ENCODE data around the gene MCRS1. TPM values are rescaled to one million over a fixed set of nuclear protein-coding genes. Genes with fewer than 3 reads are reported as not detected.
"Not testable (repeated sequence)": the region's sequence is repeated elsewhere in the genome, so short reads cannot be mapped to it uniquely, and the experiment has no call there.

Gene MCRS1
- total RNA-seq, 1 donor from 2014 or later, result 97.9 TPM

DNA sequence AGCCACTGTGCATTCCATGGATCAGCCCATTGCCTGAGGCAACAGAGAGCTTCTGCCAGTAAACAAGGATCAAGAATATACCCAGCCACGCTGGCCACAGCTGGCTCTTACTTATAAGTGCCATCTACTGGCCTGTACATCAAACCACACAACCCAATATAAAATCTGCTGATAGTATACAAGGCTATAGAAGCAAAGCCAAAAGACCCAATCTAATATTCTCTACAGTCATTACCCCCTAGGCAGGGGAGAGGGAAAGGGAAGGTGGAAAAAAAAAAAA, 41.9 kb upstream of the MCRS1 start:
- H3K36me3 ChIP-seq, result no peaks in the 10 kb centered on the region
- TF ChIP-seq, protein P1, sequence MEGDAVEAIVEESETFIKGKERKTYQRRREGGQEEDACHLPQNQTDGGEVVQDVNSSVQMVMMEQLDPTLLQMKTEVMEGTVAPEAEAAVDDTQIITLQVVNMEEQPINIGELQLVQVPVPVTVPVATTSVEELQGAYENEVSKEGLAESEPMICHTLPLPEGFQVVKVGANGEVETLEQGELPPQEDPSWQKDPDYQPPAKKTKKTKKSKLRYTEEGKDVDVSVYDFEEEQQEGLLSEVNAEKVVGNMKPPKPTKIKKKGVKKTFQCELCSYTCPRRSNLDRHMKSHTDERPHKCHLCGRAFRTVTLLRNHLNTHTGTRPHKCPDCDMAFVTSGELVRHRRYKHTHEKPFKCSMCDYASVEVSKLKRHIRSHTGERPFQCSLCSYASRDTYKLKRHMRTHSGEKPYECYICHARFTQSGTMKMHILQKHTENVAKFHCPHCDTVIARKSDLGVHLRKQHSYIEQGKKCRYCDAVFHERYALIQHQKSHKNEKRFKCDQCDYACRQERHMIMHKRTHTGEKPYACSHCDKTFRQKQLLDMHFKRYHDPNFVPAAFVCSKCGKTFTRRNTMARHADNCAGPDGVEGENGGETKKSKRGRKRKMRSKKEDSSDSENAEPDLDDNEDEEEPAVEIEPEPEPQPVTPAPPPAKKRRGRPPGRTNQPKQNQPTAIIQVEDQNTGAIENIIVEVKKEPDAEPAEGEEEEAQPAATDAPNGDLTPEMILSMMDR (IDR thresholded peaks at IDR 0.05; ENCODE audit: borderline replicate concordance), result no peak
- H3K9me3 ChIP-seq (replicated peaks), result peaks cover 10% of the 10 kb centered on the region
- no peak overlapping the region for H3K27ac ChIP-seq (replicated peaks)
- intact Hi-C loops (cut with micrococcal nuclease), result no loop called here
- no peak overlapping the region for H3K4me3 ChIP-seq
- no peaks in the 10 kb centered on the region for H3K27me3 ChIP-seq (ENCODE audit: low read depth)
- H3K4me1 ChIP-seq, result no peaks in the 10 kb centered on the region
- no peak for DNase-seq

DNA sequence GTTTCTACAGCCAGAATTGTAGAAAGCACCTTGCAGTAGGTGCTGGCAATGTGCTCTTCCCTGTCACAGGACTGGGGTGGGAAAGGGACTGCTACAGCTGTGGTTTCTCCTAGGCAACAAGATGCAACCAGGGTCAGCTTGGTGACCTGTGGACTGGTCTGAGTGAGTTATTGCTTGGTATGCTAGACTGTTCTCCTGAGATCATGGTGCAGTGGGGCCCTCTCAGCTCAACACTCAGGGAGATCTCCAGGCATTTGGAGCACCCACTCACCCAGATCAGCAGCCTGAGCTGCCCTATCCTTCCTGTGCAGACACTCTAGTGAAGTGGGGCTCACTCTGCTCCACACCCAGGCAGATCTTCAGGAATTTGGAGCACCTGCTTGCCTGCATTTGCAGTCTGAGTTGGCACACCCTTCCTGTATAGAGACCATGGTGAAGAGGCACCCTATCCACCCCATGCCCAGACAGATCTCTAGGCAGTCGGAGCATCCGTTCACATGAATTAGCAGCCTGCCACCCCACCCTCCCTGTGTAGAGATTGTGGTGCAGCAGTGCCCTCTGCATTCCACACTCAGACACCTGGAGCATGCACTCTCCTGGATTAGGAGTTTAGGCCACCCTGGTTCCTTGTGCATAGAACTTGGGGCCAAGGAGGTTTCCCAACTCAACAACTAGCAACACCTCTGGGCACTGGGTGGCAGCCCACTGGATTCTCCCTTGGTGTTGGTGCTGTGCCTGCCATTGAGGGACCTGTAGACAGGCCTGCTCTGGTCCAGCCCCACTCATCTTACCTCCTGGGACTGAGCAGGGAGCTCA, 41.3 kb upstream of the MCRS1 start:
- H3K27ac ChIP-seq (replicated peaks), result no peak overlapping the region
- H3K36me3 ChIP-seq, result no peaks in the 10 kb centered on the region
- no peak overlapping the region for H3K4me3 ChIP-seq
- intact Hi-C loops (cut with micrococcal nuclease), result no loop called here
- no peak for DNase-seq
- no peaks in the 10 kb centered on the region for H3K4me1 ChIP-seq
- TF ChIP-seq, protein P1 (IDR thresholded peaks at IDR 0.05; ENCODE audit: borderline replicate concordance), result no peak
- no peaks in the 10 kb centered on the region for H3K27me3 ChIP-seq (ENCODE audit: low read depth)
- H3K9me3 ChIP-seq (replicated peaks), result peaks cover 10% of the 10 kb centered on the region

DNA sequence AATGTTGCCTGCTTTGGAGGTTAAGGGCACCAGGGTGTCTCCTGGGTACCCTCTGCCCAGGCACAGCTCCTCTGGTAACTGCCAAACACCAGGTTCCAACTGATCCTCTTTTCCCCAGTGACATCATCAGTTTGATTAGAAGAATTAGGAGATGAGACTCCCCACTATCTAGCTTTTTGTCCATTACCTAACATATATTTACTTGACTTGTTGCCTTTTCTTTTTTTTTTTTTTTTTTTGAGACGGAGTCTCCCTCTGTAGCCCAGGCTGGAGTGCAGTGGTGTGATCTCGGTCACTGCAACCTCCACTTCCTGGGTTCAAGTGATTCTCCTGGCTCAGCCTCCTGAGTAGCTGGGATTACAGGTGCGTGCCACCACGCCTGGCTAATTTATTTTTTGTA, 37.6 kb upstream of the MCRS1 start, which contains the start of gene FAM186B:
Gene FAM186B, minus strand, starts transcription at position 101 of the 400 bp plus-strand sequence. CDS start 162 bp downstream, outside the sequence.
- H3K27ac ChIP-seq (replicated peaks); H3K4me1 ChIP-seq; DNase-seq; intact Hi-C loops (cut with micrococcal nuclease); H3K9me3 ChIP-seq (replicated peaks); H3K36me3 ChIP-seq; H3K4me3 ChIP-seq; H3K27me3 ChIP-seq (ENCODE audit: low read depth): not testable (repeated sequence)

DNA sequence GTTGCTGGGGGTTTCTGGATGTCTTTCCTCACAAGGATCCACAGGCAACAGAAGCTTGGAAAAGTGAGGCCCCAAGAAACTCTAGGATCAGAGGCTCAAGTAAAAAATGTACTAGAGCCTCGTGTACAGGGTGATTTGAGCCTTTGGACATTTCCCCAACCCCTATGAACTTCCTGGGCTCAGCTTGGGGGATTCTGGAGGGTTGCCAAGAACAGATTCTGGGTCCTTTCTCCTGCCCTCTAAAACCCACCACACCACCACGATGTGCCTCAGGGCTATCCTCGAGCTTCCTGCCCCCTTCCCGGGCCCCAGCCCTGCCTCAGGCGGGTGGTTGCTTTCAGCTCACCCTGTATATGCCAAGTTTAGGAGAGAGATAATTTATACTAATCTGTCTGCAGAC, 36.9 kb upstream of the MCRS1 start:
- Histone ChIP-seq H3K4me3 (no peak overlapping the region), H3K4me1 (no peaks in the 10 kb centered on the region), H3K36me3 (no peaks in the 10 kb centered on the region), H3K27ac (replicated peaks) (no peak overlapping the region), H3K9me3 (replicated peaks) (no peaks in the 10 kb centered on the region), H3K27me3 (ENCODE audit: low read depth) (no peaks in the 10 kb centered on the region)
- intact Hi-C loops (cut with micrococcal nuclease), result no loop called here
- no peak for DNase-seq
- TF ChIP-seq, protein P1 (IDR thresholded peaks at IDR 0.05; ENCODE audit: borderline replicate concordance), result no peak

DNA sequence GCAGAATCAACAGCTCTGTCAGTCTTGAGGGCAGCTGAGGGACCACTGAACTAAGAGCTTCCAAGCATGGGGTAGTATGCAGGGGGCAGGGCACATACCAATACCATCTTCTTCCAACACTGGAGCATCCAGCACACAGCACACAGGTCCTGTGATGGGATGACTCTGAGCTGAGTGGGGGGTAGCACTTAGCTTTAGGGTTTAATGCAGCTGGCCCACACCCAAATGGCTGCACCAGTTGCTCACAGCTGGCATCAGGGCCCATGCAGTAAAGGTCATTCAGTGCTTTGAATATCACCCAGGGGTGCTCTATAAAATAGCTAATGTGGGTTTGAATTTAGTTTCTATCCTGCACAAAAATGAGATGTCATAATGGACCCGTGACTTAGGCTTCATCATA, 35.8 kb upstream of the MCRS1 start:
- no peak for DNase-seq
- Histone ChIP-seq H3K27ac (replicated peaks) (no peak overlapping the region), H3K27me3 (ENCODE audit: low read depth) (no peaks in the 10 kb centered on the region), H3K4me3 (no peak overlapping the region), H3K4me1 (no peaks in the 10 kb centered on the region), H3K9me3 (replicated peaks) (no peaks in the 10 kb centered on the region), H3K36me3 (no peaks in the 10 kb centered on the region)
- TF ChIP-seq, protein P1 (IDR thresholded peaks at IDR 0.05; ENCODE audit: borderline replicate concordance), result no peak
- intact Hi-C loops (cut with micrococcal nuclease), result no loop called here

DNA sequence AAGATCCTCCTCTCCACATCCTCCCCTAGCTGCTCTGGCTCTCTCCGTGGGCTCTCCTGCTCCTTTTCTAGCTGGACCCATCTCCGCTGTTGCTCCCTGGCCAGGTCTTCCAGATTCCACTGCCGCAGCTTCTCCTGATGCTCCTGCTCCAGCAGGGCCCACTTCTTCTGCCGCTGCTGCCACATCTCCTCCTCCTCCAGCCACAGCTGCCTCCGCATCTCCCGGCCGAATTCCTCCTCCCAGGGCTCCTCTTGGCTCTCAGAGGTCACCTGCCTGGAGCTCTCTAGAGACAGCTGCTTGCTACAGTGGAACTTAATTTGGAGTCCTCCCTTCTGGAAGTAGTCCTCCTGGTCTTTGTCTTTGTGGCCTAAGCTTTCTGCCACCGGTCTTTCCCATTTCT, 32.0 kb upstream of the MCRS1 start:
- no peak overlapping the region for H3K4me3 ChIP-seq
- no peaks in the 10 kb centered on the region for H3K9me3 ChIP-seq (replicated peaks)
- intact Hi-C loops (cut with micrococcal nuclease), result no loop called here
- TF ChIP-seq, protein P1 (IDR thresholded peaks at IDR 0.05; ENCODE audit: borderline replicate concordance), result no peak
- no peak for DNase-seq
- no peak overlapping the region for H3K27ac ChIP-seq (replicated peaks)
- peaks cover 8% of the 10 kb centered on the region for H3K4me1 ChIP-seq
- H3K27me3 ChIP-seq (ENCODE audit: low read depth), result no peaks in the 10 kb centered on the region
- H3K36me3 ChIP-seq, result no peaks in the 10 kb centered on the region

Measured in left ventricle myocardium inferior (tissue), 1 donor.